ENCODE data around the gene EDA2R.

EDA2R gene, protein sequence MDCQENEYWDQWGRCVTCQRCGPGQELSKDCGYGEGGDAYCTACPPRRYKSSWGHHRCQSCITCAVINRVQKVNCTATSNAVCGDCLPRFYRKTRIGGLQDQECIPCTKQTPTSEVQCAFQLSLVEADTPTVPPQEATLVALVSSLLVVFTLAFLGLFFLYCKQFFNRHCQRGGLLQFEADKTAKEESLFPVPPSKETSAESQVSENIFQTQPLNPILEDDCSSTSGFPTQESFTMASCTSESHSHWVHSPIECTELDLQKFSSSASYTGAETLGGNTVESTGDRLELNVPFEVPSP

DNA sequence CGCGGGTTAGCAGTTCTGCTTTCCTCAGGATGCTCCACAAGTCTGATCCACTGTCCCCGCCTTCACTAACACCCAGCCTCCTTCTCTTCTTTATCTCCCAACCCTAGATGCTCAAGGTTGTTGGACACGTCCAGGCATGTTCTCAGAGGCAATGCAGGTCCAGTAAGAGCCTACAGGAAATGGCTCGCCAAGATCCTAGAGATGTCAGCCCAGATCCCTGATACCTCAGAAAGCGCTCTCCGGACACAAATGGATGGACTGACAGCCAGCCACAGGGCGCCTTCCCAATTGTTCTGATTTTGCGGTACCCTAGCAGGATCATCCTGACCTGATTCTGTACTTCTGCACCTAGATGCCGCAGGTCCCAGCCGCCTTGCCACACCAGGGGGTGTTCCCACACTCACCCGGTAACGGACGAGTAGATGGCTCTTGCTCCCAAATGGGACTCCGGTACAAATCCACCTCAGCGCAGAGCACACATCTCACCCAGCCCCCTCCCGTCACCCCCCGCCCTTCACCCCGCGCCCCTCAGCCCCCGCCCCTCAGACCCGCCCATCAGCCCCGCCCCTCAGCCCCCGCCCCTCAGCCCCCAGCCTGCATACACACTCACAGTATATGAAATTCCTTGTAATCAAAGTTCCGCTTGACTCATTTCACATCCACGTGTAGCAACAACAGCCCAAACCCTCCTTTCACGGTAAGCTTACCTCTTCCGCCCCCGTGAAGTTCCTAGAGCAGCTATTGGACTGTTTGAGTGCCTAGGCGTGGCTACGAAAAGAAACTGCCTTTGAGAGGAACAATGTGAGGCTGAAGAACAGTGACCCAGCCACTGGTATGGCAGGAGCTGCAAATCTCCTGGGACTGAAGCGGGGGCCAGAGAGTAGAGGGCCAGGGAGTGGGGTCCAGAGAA is at the start of gene EDA2R:
EDA2R (minus strand) TSS at position 488 of the 910 bp plus-strand sequence. CDS start 23,058 bp downstream, outside the sequence.
- DNase-seq, result peak; percentile 15

DNA sequence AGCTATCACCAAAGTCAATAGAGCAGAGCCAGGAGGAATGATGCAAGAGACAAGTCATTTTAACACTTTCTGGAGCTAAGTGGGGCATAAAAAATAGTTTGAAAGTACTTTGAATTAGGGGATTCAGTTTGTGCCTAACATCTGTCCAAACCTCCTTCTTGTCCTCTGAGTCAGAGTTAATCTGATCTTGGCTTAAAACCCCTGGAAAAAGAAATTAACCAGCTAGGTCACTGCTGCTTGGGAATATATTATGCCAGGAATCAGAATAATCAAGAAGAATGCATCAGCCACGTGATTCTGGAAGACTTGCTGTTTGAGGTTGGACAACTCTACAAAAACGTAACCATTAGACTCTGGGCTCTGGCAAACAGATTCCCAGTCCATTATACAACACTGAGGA is 45.3 kb upstream of the EDA2R start:
- DNase-seq, result no peak

DNA sequence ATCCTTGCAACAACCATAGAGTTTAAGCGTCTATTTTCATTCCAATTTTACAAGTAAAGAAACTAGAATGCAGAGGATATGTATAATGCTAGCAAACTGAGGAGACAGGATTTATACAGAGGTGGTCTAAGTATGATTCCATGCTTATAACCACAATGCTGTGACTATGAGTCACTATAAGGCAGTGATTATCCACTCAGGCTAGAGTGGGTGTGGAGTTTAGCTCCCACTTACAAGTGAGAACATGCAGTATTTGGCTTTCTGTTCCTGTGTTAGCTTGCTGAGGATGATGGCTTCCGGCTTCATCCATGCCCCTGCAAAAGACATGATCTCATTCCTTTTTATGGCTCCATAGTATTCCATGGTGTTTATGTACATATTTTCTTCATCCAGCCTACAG is 41.6 kb upstream of the EDA2R start:
- DNase-seq, result no peak

DNA sequence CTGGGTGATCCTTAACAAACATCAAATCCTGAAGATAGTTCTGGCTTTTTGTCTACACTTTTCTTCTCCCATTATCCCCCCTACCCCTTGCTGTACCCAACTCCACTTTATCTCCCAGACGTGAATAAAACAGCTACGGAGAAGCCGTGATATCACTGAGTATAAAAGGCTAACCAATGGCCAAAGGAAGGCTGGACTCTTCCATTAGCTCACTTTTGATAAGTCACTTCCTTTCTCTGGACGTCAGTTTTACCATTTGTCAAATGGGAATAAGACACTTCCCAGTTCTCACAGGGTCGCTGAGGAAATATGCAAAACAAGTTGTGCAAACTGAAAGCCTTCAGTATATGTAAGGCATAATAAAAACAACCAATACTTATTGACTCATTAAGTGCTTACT is 38.6 kb upstream of the EDA2R start:
- DNase-seq, result no peak

DNA sequence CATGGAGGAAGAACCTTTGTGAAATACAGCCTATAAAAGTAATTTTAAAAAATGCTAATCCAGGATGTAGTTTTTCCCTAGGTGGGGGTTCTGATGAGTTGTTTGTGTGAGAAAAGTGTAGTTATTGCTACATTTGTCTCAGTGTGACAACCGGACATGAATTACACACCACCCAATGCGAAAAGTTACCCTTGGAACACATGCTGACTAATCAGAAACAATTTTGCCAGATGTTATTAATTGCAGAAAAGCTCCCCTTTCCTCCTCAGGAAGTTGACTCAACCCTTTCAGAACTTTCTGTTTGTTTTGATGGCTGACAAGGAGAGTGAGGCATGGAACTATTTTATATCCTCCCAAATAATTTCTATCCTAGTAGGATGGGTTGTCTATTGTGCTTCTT is 38.1 kb upstream of the EDA2R start:
- DNase-seq, result no peak

DNA sequence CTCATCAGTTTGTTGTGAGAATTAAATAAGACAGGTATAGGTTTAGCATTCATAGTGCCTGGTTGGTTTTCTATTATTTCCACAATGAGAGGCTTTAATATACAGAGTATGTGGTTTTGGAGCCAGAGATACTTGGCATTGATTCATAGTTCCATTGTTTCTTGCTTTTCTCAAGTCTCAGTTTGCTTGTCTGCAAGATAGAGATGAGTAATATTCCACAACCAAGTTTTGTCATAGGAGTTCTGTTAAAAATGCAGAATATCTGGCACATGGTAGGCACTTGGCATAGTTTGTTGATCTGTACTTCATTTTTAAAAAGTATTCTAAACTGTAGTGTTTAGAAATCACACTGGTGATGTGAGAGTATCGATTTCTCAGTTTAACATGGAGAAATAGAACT is 37.5 kb upstream of the EDA2R start:
- no peak for DNase-seq

DNA sequence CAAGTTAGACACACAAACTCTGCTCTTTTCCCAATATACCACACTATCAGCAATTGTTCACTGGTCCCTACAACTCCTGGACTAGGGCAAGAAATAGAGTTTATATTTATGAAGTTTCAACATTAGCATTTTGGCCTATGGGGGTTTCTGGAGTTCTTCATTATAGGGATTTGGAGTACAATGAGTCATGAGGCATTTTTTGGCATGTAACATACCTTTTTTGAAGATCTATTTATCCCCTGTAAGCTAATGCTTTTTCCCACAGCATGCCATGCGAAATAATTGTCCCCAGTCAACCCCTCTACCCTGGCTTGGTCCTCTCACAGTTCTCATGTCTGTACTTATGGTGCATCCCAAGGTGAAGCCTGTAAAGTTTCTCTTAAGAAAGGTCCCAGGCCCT is 36.7 kb upstream of the EDA2R start:
- DNase-seq, result no peak

DNA sequence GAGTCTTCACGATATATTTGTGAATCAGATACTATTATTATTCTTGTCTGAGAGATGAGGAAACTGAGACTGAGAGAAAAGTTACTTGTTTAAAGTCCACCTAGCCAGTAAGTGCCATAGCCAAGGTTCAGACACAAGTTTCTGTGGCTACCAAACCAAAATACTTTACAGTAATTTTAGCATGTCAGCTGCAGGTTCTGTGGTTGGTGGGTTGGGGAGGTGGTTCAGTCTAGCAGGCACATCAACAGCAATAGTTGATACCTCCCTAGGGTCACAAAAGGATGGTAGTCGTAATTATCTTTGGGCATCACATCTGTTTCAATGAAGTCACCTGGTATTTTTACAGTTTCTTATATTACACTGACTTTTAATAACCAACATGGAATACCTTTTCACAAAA is 35.6 kb upstream of the EDA2R start:
- DNase-seq, result no peak

DNA sequence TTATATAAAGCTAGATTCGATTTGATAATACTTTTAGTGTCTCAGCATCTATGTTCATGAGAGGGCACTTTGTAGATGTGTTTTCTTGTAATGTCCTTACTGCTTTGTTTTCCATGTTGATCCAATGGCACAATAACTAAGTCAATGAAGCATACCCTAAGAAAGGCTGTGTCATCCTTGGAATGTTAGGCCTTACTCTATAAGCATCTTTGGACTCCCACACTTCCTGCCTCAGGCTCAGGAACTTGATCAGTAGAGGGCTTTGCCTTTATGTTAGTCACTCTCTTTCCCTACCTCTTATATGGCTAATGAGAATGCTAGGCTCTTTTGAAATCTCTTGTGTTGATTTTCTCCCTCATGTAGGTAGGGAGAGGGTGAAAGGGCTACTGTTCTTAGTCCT is 33.2 kb upstream of the EDA2R start:
- DNase-seq, result no peak

DNA sequence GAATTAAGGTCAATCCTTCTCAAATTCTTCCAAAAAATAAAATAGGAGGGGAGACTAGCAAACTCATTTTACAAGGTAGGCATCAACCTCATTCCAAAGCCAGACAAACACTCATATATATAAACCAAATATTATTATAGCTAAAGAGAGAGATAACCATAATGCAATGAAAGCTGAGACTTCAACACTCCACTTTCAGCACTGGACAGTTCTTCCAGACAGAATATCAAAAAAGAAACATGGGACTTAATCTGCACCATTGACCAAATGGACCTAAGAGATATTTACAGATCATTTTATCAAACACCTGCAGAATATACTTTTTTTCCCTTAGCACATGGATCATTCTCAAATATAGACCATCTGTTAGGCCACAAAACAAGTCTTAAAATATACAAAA is 15.5 kb upstream of the EDA2R start:
- no peak for DNase-seq

DNA sequence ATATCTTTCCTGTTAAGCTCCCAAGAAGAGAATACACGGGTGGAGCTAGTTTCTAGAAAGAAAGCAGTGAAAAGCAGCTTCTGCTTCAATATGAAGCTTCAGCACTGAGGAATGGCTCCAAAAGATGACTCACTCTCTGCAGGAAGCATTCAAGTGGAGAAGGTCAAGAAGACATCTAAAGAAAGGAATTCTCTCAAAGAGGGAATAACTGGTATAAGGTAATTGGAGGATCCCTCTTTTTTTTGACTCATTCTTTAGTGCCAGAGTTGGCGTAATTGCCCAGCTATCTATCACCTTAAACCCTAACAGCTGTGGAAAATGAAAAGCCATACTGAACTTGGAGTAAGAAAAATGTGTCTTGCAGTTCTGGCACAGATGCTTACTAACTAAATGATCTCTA is 3.5 kb downstream of the EDA2R start:
- no peak for DNase-seq

DNA sequence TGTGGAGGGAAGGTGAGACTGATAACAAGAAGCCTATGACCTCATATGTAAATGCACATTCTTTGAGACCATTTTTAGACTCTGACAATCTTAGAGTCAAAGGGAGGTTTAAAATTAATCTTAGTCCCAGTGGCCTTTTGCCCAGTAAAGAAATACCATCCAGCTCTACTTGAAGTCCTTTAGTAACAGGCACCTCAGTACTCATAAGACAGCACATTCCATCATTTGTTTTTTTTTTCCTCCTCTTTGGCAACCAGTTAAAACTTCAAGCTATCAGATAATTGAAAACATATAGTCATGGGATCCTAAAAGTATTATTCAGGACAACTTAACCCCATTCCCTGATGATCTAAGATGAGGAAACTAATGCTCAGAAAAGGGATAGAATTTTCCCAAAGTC is 4.6 kb downstream of the EDA2R start:
- DNase-seq, result no peak

DNA sequence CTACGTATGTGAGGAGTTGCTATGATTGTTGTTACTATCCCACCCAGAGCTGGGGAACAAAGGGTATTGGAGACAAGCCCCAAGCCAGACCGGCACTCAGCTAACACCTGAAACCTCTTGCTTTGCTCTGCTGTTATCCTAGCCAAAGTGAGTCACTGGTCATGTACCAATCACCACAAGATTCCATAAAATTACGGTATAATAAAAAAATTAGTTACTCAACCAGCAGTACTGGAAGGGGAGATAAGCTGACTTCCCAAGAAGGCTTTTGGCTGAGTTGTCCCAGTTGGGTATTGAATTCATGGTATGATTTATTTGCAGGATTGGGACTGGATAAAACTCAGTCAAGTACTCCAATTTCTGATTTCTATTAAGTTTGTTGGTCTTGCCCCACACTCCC is 5.3 kb downstream of the EDA2R start:
- no peak for DNase-seq

DNA sequence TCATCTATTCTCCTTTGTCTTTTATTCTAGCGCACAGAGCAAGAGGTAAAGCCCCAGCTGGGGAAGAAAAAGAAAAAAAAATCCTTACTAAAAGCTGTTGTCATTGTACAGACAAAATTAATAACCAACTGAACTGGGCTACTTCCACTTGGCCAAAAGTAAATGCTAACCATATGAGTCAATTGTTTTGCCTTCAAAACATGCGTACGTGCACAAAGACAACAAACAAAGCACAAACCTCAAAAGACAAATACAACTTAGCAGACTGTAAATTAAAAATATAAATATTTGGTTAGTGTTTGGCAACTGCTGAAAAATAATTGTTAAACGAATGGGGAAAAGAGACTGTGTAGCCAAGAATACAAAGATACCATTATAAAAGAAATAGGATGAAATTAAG is 5.9 kb downstream of the EDA2R start:
- no peak for DNase-seq

DNA sequence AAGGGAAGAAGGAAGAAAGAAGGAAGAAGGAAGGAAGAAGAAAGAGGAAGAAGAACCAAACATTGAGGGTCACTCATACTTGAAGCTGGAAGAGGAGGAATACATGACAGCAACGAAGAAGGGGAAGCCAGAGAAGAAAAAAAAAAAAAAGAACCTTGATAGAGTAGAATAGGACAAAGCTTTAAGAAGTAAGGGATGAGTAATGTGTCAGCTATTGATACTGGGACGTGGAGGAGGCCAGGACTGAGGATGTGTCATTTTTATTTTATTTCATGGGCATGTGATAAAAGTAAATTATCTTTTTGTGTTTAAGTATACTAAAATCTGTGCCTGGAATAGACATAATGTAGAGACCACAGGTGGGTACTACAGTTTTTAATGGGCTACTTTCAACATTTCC is 6.4 kb downstream of the EDA2R start:
- no peak for DNase-seq

DNA sequence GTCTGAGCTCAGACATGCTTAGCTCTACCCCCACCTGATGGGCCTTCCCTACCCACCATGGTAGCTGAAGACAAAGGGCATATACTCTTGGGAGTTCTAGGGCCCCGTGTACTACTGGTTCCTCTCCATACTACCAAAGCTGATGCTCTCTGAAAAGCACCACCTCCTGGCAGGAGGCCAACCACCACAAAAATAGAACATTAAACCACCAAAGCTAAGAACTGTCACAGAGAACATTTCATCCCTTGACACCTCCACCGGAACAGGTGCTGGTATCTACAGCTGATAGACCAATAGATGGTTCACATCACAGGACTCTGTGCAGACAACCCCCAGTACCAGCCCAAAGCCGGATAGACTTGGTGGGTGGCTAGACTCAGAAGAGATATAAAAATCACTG is 13.4 kb downstream of the EDA2R start:
- no peak for DNase-seq

DNA sequence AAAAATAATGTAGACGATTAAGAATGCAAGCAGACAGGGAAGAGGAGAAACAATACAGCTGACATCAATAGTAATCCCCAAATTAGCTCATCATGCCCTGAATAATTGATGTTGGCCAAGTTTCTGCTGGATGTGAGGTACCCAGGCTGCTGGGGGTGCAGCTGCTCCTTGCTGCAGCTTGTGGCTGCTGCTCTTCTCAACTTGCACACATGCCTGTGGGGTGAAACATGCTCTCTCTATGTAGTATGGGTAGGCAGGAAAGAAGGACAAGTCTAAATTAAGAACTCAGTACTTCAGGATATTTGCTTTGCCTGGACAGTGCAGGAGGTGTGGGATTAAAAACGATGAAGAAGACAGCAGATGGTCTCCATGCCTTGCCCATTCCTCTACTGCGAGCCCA is 16.7 kb downstream of the EDA2R start:
- no peak for DNase-seq

DNA sequence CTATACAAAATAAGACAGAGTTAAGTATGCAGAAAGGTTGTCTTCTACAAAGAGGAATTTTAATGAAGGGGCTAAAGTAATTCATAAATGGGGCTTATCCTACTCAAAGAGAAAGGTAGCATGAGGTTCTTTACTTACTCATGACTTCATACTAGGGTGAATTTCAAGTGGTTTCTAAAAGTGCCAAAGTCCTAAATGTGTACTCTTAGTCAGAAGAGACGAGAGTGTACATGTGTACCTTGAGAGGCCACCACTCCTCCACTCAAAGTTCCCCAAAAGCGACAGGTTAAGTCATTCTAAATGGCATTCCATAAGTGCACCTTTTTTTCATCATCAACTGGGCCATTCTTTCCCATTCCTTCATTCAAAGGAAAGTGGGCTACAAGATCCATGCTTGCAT is 21.9 kb downstream of the EDA2R start:
- no peak for DNase-seq

DNA sequence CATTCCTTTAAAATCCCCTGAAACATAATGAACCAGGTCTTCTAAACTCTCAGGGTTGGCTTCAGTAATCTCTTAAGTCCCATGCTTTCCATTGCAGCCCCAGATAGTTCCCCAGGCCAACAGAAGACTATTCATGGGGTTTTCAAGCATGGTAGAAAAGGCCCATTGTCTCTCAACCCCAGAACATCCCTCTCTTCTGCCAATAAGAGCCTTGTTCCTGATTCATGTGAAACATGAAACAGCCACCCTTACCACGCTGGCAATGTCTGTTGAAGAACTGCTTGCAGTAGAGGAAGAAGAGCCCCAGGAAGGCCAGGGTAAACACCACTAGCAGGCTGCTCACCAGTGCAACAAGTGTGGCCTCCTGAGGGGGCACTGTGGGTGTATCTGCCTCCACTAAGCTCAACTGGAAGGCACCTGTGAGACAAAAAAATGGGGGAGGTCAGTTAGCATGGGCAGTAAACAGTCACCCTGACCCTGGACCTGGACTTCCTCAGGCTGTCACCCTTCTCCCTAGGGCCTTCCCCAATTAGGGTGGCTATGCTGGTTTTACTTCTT is 36.4 kb downstream of the EDA2R start:
- no peak for DNase-seq

DNA sequence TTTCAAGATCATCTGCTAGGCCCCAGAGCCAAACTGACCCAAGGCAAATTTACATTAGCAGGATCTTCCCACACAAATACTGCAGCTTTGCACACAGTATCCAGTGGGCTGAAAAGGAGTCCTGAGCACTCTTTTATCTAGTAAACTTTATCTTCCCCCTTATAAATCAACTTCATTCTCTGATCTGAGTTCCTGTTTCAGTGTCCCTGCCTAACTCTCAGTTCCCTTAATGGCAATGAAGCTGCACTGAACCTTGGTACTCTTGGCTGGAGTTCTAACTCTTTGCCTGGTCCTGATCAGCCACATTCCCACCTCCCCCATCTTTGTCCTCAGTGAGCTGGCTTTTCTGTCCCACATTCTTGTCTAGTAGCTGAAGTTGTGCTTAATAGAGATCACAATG is 37.4 kb downstream of the EDA2R start:
- DNase-seq, result no peak

DNA sequence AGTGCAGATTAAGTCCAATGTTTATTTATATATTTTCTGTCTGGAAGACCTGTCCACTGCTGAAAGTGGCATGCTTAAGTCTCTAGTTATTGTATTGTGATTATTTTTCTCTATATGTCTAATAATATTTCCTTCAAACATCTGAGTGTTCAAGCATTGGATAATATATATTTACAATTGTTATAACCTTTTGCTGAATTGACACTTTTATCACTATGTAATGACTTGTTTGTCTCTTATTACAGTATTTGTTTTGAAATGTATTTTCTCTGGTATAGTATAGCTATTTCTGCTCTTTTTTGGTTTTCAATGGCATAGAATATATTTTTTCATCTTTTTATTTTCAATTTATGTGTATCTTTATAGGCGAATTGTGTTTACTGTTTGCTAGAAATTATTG is 59.7 kb downstream of the EDA2R start:
- no peak for DNase-seq

DNA sequence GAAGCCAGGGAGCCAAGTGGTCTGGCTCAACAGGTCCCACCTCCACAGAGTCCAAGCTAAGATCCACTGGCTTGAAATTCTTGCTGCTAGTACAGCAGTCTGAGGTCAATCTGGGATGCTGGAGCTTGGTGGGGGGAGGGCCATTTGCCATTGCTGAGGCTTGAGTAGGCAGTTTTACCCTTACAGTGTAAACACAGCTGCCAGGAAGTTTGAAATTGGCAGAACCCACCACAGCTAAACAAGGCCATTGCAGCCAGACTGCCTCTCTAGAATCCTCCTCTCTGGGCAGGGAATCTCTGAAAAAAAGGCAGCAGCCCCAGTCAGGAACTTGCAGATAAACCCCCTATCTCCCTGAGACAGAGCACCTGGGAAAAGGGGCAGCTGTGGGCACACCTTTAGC is 84.9 kb downstream of the EDA2R start:
- no peak for DNase-seq

DNA sequence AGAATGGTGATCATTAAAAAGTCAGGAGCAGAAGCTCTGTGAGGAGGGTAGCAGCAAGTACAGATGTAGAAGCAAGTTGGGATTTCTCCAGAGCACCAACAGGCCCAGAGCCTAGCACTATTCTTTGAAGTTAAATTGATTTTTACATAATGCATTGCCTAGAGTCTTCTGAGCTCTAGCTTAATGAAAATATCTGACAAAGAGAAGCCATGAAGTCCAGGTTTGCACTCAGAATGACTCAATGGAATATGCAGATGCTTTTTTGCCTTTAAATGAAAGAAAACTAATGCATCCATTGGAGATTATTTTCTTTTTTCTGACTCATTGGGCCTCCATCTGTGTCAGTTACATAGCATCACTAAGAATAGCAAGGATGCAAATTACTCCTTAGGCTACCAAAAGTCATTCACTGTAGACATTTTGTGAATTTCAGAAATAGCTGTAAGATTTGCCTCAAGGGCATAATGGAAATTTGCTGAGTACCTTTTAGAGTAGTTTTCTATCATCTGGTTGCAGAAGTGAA is 91.0 kb downstream of the EDA2R start:
- no peak for DNase-seq

Data from CD4-positive, alpha-beta T cell treated with Interferon gamma for 1 hour (primary cell).